ENCODE measurements around the gene COQ4. TPM values are rescaled to one million over a fixed set of nuclear protein-coding genes. Genes with fewer than 3 reads are reported as not detected.

Gene COQ4
- total RNA-seq, 2 experiments from 2014 or later = 27.8 to 29.6 TPM

DNA sequence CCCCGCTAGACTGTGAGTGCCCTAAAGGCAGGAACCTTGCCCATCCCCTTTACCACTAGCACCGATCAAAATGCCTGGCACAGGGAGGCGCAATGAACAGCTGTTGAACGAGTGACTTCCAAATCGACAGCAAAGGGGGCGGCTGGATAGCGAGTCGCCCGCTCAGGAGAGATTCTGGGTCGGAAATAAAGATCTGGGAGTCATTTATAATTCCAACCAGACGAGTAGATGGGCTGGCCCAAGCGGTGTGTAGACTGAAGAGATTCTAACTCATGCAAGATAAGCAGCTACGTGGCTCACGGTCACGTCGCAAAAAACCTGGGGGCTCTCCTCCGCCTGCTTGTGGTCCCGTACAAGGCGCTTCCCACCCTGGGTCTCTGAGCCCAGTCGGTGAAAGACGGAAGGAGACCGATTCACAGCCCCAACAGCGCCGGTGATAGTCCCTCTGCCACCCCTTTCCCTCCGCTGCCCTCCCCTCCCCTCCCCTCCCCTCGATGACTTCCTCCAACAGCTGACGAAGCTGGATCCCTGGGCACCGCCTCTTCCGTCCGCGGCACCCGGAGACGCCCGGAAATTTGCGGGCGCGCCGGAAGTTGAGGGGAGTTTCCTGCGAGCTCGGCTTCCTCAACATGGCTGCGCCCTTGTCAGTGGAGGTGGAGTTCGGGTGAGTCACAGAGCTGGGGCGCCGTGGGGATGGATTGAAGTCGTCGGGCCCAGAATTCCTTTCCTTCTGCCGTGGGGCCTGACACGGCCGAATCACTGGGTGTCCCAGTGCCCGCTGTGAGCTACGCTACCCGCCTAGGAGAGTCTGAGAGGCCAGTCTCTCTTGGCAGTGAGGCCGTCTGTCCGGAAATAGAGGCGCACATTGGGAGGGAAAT is 48.4 kb downstream of the COQ4 start, which contains the start of gene URM1:
Gene URM1 (plus strand): TSS at position 623 of the 878 bp plus-strand sequence. CDS start 7 bp downstream, at position 630.
- H3K9me3 Mint-ChIP-seq = no peaks in the 10 kb centered on the region
- CTCF ChIA-PET = interaction anchor here (0.5 to 2.3 kb wide), 8 partner anchors 9 to 269 kb away, joined by 3 to 28 read pairs (median 4); no protein-coding TSS in a partner anchor

DNA sequence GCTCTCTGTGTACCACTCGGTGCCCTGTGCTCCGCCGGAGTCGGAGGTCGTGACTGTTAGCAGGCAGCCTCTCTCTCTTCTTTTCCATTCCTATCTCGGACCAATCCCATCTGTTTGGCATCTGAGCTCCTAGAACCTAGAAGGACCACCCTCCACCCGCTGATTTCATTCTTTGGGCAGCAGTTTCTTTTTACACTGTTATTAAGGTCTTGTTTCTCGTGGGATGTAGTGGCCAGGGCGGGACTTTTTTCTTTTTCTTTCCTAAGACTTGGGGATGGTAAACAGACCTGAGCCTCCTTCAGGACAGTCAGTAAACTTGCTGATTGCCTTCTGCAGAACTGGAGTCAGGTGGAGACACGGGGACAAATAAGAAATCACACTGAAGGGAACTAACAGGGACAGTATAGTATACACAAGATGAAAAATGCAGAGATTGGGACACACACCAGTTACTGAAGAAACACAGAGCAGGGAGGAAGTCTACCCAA is 49.0 kb downstream of the COQ4 start:
- no peak for DNase-seq
- intact Hi-C loops (cut with micrococcal nuclease) = loop anchor here (1.0 to 5.0 kb wide), 9 partner anchors 9 to 447 kb away; partner anchors contain the start of genes COQ4, ENDOG, GLE1 and GOLGA2
- peaks cover 28% of the 10 kb centered on the region for H3K4me1 Mint-ChIP-seq (ENCODE audit: low read depth)

More for the DNA sequence above, 48.4 kb downstream of the COQ4 start, which contains the start of gene URM1:
- Mint-ChIP-seq H3K4me1 (ENCODE audit: low read depth) (peaks cover 28% of the 10 kb centered on the region), H3K27me3 (ENCODE audit: low read depth) (no peaks in the 10 kb centered on the region), H3K4me3 (peak within 1 kb of the TSS; percentile 92), H3K36me3 (ENCODE audit: low read depth) (peaks cover 5% of the 10 kb centered on the region), H3K27ac (peak within 1 kb of the TSS; percentile 92)
- DNase-seq = peak; percentile 97
- intact Hi-C loops (cut with micrococcal nuclease) = loop anchor here (1.0 to 5.0 kb wide), 9 partner anchors 9 to 447 kb away; partner anchors contain the start of genes COQ4, ENDOG, GLE1 and GOLGA2

DNA sequence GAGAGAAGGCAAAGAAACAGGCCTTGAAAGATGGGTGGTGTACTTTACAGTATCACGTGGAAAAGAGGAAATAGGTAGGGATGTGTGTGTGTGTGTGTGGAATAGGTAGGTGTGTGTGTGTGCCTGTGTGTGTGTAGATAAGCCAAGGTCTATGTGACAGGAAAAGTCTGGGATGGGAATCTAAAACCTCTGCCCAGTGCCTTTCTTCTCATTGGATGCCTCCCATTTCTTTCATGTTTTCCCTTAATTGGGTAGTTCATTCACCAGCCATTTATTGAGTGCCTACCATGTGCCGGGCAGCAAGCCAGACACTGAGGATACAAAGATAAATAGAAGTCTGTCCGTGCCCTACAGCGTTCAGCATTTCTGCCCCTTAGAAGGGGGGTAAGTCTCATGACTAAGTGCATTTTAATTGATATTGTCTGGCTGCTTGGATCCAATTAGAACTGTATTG is 49.6 kb downstream of the COQ4 start:
- no peaks in the 10 kb centered on the region for H3K9me3 Mint-ChIP-seq
- CTCF ChIA-PET = interaction anchor here (1.3 to 2.3 kb wide), 2 partner anchors 11 to 66 kb away, joined by 3 to 28 read pairs; no protein-coding TSS in a partner anchor
- H3K4me1 Mint-ChIP-seq (ENCODE audit: low read depth) = peaks cover 28% of the 10 kb centered on the region
- H3K27me3 Mint-ChIP-seq (ENCODE audit: low read depth) = no peaks in the 10 kb centered on the region
- H3K4me3 Mint-ChIP-seq = peak overlapping the region; percentile 92
- H3K27ac Mint-ChIP-seq = peak overlapping the region; percentile 92
- no peak for DNase-seq
- intact Hi-C loops (cut with micrococcal nuclease) = loop anchor here (5.0 kb wide), 1 partner anchor 400 kb away; the partner anchor contains the start of gene ZER1
- peaks cover 9% of the 10 kb centered on the region for H3K36me3 Mint-ChIP-seq (ENCODE audit: low read depth)

More for the DNA sequence above, 49.0 kb downstream of the COQ4 start:
- CTCF ChIA-PET = interaction anchor here (1.2 to 2.3 kb wide), 4 partner anchors 10 to 67 kb away, joined by 3 to 28 read pairs (median 4); no protein-coding TSS in a partner anchor
- no peaks in the 10 kb centered on the region for H3K27me3 Mint-ChIP-seq (ENCODE audit: low read depth)
- no peaks in the 10 kb centered on the region for H3K9me3 Mint-ChIP-seq
- peak overlapping the region; percentile 92 for H3K4me3 Mint-ChIP-seq
- peak overlapping the region; percentile 92 for H3K27ac Mint-ChIP-seq
- H3K36me3 Mint-ChIP-seq (ENCODE audit: low read depth) = peaks cover 5% of the 10 kb centered on the region

DNA sequence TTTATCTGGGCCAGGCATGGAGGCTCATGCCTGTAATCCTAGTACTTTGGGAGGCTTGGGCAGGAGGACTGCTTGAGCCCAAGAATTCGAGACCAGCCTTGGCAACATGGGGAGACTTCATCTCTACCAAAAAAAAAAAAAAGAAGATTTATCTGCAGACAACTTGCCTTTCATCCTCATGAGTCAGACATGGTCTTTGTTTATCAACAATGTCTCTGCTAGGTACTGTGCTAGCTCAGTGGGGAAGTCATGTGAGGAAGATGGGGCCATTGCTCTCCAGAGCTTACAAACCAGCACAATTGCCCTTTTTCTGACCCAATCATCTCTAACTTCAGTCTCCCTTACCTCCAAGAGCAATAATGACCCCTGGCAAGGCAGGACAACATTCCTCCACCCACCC is 50.1 kb downstream of the COQ4 start:
- H3K27ac Mint-ChIP-seq = no peak overlapping the region
- H3K4me1 Mint-ChIP-seq (ENCODE audit: low read depth) = peaks cover 28% of the 10 kb centered on the region
- CTCF ChIA-PET = no interaction called here
- no peaks in the 10 kb centered on the region for H3K9me3 Mint-ChIP-seq
- DNase-seq = no peak
- peaks cover 12% of the 10 kb centered on the region for H3K36me3 Mint-ChIP-seq (ENCODE audit: low read depth)
- H3K4me3 Mint-ChIP-seq = peak overlapping the region; percentile 92
- H3K27me3 Mint-ChIP-seq (ENCODE audit: low read depth) = no peaks in the 10 kb centered on the region
- intact Hi-C loops (cut with micrococcal nuclease) = loop anchor here (5.0 kb wide), 1 partner anchor 400 kb away; the partner anchor contains the start of gene ZER1

DNA sequence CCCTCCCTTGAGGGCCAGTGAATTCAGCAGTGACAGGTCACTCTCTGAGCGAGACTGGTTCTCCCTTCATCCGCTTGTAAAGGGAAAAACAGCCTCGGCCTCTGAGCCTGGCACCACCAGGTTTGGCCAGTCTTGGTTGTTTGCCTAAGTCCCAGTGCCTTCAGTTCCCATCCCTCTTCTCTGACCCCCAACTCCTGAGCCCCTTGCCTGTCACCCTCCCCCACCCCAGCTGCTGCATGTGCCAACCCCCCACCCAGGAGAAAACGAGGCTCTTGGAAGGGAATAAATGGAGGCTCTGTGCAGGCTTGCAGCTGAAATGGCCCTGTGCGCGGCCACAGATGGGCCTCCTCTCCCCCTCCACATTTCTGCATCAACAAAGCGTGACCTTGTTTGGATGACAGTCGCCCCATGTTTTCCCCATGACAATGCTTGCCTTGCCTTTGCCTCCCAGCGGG is 51.6 kb downstream of the COQ4 start:
- CTCF ChIA-PET = no interaction called here
- Mint-ChIP-seq H3K27me3 (ENCODE audit: low read depth) (no peaks in the 10 kb centered on the region), H3K4me3 (no peak overlapping the region), H3K4me1 (ENCODE audit: low read depth) (peaks cover 28% of the 10 kb centered on the region), H3K9me3 (no peaks in the 10 kb centered on the region), H3K36me3 (ENCODE audit: low read depth) (peaks cover 18% of the 10 kb centered on the region), H3K27ac (no peak overlapping the region)
- intact Hi-C loops (cut with micrococcal nuclease) = loop anchor here (5.0 kb wide), 1 partner anchor 398 kb away; the partner anchor contains the start of gene ZER1
- no peak for DNase-seq

DNA sequence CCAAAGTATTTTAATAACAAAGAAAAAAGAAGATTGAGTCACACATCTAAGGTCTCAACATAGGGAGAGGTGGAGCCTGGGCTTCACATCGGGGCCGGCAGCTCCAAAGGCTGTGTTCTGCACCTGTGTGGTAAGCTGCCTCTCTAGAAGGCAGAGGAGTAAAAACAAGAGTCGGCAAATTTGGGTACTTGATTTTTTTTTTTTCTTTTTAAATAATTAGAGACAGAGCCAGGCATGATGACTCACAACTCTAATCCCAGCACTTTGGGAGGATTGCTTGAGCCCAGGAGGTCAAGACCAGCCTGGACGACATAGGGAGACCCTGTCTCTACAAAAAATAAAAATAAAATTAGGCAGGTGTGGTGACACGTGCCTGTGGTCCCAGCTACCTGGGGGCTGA is 53.2 kb downstream of the COQ4 start:
- intact Hi-C loops (cut with micrococcal nuclease) = no loop called here
- no peak for DNase-seq
- no peak overlapping the region for H3K4me3 Mint-ChIP-seq
- no peaks in the 10 kb centered on the region for H3K9me3 Mint-ChIP-seq
- peaks cover 24% of the 10 kb centered on the region for H3K4me1 Mint-ChIP-seq (ENCODE audit: low read depth)
- H3K27me3 Mint-ChIP-seq (ENCODE audit: low read depth) = no peaks in the 10 kb centered on the region
- CTCF ChIA-PET = interaction anchor here (0.6 to 1.3 kb wide), 3 partner anchors 36 to 99 kb away, joined by 3 to 4 read pairs (median 4); no protein-coding TSS in a partner anchor
- H3K27ac Mint-ChIP-seq = no peak overlapping the region
- H3K36me3 Mint-ChIP-seq (ENCODE audit: low read depth) = peaks cover 18% of the 10 kb centered on the region

DNA sequence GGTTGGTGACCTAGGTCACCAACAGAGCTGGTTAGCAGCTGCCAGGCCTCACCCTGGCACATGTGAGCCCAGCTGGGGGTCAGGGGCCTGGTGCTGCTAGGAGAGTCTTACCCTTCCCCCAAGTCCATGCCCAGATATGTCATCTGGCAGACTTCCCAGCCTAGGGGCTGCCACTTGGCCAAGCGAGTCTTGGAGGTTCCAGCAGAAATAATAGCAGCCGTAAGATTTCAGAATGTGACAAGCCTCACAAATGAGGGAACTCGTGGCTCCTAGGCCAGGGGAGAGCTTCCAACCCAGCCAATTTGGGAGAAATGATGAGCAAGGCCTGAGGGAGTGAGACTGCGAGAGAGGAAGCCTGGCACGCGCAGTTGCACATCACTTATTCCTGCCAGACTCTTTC is 59.6 kb downstream of the COQ4 start:
- H3K27ac Mint-ChIP-seq = no peak overlapping the region
- H3K4me3 Mint-ChIP-seq = no peak overlapping the region
- H3K9me3 Mint-ChIP-seq = no peaks in the 10 kb centered on the region
- H3K4me1 Mint-ChIP-seq (ENCODE audit: low read depth) = no peaks in the 10 kb centered on the region
- peaks cover 15% of the 10 kb centered on the region for H3K36me3 Mint-ChIP-seq (ENCODE audit: low read depth)
- H3K27me3 Mint-ChIP-seq (ENCODE audit: low read depth) = no peaks in the 10 kb centered on the region
- no peak for DNase-seq
- CTCF ChIA-PET = interaction anchor here (0.9 kb wide), 1 partner anchor 20 kb away, joined by 3 read pairs; no protein-coding TSS in a partner anchor
- intact Hi-C loops (cut with micrococcal nuclease) = no loop called here

DNA sequence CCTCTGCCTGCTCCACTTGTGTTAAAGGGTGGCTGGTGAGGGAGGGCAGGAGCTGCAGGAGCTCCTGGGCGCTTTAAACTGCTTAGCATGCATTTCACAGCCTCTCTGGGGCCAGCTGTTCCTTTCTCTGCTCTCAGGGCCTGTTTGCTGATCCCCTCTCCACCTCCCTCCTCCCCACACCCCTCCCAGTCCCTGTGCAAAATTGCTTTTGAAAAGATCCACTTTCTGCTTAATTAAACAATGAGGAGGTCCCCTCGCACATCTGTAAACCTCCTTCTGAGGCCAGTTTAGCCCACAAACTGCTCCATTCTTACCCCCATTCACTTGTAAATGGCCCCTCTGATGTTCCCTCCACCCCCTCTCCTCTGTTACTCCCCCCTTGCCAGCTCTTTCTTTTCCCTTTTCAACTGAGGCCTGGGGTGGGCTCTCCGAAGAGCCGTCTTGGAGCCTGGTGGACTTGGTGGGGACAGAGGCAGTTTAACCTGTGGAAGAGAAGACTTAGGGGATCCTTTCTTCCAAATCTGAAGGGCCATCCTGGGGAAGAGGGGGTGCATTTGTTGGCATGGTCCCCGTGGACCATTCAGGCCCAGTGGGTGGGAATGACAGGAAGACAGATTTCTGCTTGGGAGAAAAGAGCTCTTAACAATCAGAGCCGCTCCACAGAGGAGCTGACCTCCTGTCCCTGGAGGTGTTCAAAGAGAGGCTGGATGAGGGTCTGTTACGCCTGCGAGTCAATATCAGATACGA is 60.5 kb downstream of the COQ4 start:
- CTCF ChIA-PET = interaction anchor here (1.3 kb wide), 1 partner anchor 22 kb away, joined by 3 read pairs; no protein-coding TSS in a partner anchor
- Mint-ChIP-seq H3K4me1 (ENCODE audit: low read depth) (no peaks in the 10 kb centered on the region), H3K9me3 (no peaks in the 10 kb centered on the region), H3K27ac (no peak overlapping the region), H3K27me3 (ENCODE audit: low read depth) (no peaks in the 10 kb centered on the region), H3K36me3 (ENCODE audit: low read depth) (peaks cover 14% of the 10 kb centered on the region), H3K4me3 (no peak overlapping the region)
- no peak for DNase-seq
- intact Hi-C loops (cut with micrococcal nuclease) = no loop called here

Other genes with a start within 250 kb of the COQ4 start
- 10 to 100 TPM; 47.6 to 48.4 TPM for gene PTGES2, start 195.1 kb upstream of the COQ4 start, total RNA-seq
- gene LCN2, start 173.4 kb upstream of the COQ4 start, total RNA-seq = not detected
- 10 to 100 TPM; 73.3 to 77.7 TPM for gene BBLN, start 162.6 kb upstream of the COQ4 start, total RNA-seq
- 10 to 100 TPM; 79.5 to 82.8 TPM for gene CIZ1, start 131.3 kb upstream of the COQ4 start, total RNA-seq
- gene DNM1, start 119.5 kb upstream of the COQ4 start, total RNA-seq = under 1 TPM; 0.07 to 0.77 TPM
- 10 to 100 TPM; 33.3 to 34.4 TPM for gene GOLGA2, start 46.8 kb upstream of the COQ4 start, total RNA-seq
- gene SWI5, start 46.6 kb upstream of the COQ4 start, total RNA-seq = 10 to 100 TPM; 13.3 to 15.5 TPM
- 10 to 100 TPM; 28.0 to 29.4 TPM for gene TRUB2, start 392 bp upstream of the COQ4 start, total RNA-seq
- 1 to 10 TPM; 5.7 to 6.8 TPM for gene SLC27A4, start 17.7 kb downstream of the COQ4 start, total RNA-seq
- 10 to 100 TPM; 44.4 to 45.2 TPM for gene URM1, start 48.5 kb downstream of the COQ4 start, total RNA-seq
- gene CERCAM, start 98.0 kb downstream of the COQ4 start, total RNA-seq = under 1 TPM; 0.33 to 0.57 TPM
- gene ODF2, start 133.2 kb downstream of the COQ4 start, total RNA-seq = 10 to 100 TPM; 73.6 to 73.7 TPM
- gene GLE1, start 181.9 kb downstream of the COQ4 start, total RNA-seq = 10 to 100 TPM; 48.7 to 51.6 TPM
- gene SPTAN1, start 229.7 kb downstream of the COQ4 start, total RNA-seq = 100 to 1,000 TPM; 162 to 183 TPM